H9 (cell line): ENCODE data around the gene SAG. TPM values are rescaled to one million over a fixed set of nuclear protein-coding genes. Genes with fewer than 3 reads are reported as not detected.

Source experiments
- DNase-seq: peaks from one replicate; pipeline ENCODE4 v3.0.0-alpha.2; 2017
- H2AFZ ChIP-seq: one replicate; pipeline ENCODE4 v1.6.1; 2013; ENCODE audit warnings: mild to moderate bottlenecking, low read length, control low read depth, moderate library complexity
- H2AK5ac ChIP-seq: 2 replicates; pipeline ENCODE4 v1.6.1; 2013; ENCODE audit warnings: low read length, control low read depth, mixed read lengths; ENCODE audit not compliant: insufficient read length
- H2BK120ac ChIP-seq: one replicate; pipeline ENCODE4 v1.6.1; 2013; ENCODE audit warnings: low read depth, mild to moderate bottlenecking, low read length, control low read depth, inconsistent platforms; ENCODE audit not compliant: poor library complexity, severe bottlenecking
- H2BK12ac ChIP-seq: 2 replicates; pipeline ENCODE4 v1.6.1; 2013; ENCODE audit warnings: low read length, control low read depth, mixed read lengths, low read depth; ENCODE audit not compliant: insufficient read length
- H2BK15ac ChIP-seq: 2 replicates; pipeline ENCODE4 v1.6.1; 2013; ENCODE audit warnings: low read depth, low read length, control low read depth
- H2BK20ac ChIP-seq: one replicate; pipeline ENCODE4 v1.6.1; 2013; ENCODE audit warnings: low read depth, mild to moderate bottlenecking, low read length, control low read depth, inconsistent platforms; ENCODE audit not compliant: poor library complexity, severe bottlenecking
- H2BK5ac ChIP-seq: 2 replicates; pipeline ENCODE4 v1.6.1; 2013; ENCODE audit warnings: low read length, control low read depth, mixed read lengths; ENCODE audit not compliant: insufficient read length
- H3K14ac ChIP-seq: 2 replicates; pipeline ENCODE4 v1.6.1; 2013; ENCODE audit warnings: low read length, control low read depth; ENCODE audit not compliant: insufficient read depth
- H3K18ac ChIP-seq: 2 replicates; pipeline ENCODE4 v1.6.1; 2013; ENCODE audit warnings: low read depth, mild to moderate bottlenecking, mixed read lengths, low read length, control low read depth; ENCODE audit not compliant: insufficient read length
- H3K23ac ChIP-seq: 2 replicates; pipeline ENCODE4 v1.6.1; 2013; ENCODE audit warnings: low read length, control low read depth, mixed read lengths, low read depth; ENCODE audit not compliant: insufficient read length
- H3K23me2 ChIP-seq: 2 replicates; pipeline ENCODE4 v1.6.1; 2013; ENCODE audit warnings: low read depth, mild to moderate bottlenecking, mixed read lengths, low read length, control low read depth; ENCODE audit not compliant: insufficient read length, poor library complexity, severe bottlenecking
- H3K27ac ChIP-seq: 2 replicates; pipeline ENCODE4 v1.5.1; 2013; ENCODE audit warnings: low read length, control low read depth, mixed read lengths, low read depth; ENCODE audit not compliant: insufficient read length
- H3K27me3 ChIP-seq: 2 replicates; pipeline ENCODE4 v1.6.1; 2013; ENCODE audit warnings: low read length, control low read depth, inconsistent platforms; ENCODE audit not compliant: insufficient read depth
- H3K4ac ChIP-seq: 2 replicates; pipeline ENCODE4 v1.6.1; 2013; ENCODE audit warnings: low read depth, mild to moderate bottlenecking, control low read depth, inconsistent platforms, low read length, moderate library complexity
- H3K4me1 ChIP-seq: 2 replicates; pipeline ENCODE4 v1.6.1; 2013; ENCODE audit warnings: low read length, control low read depth, inconsistent platforms; ENCODE audit not compliant: insufficient read depth
- H3K4me2 ChIP-seq: 2 replicates; pipeline ENCODE4 v1.6.1; 2013; ENCODE audit warnings: low read length, control low read depth, mixed read lengths; ENCODE audit not compliant: insufficient read length, insufficient read depth
- H3K56ac ChIP-seq: 2 replicates; pipeline ENCODE4 v1.6.1; 2013; ENCODE audit warnings: low read depth, mild to moderate bottlenecking, mixed read lengths, low read length, control low read depth; ENCODE audit not compliant: insufficient read length
- H3K79me1 ChIP-seq: 2 replicates; pipeline ENCODE4 v1.6.1; 2013; ENCODE audit warnings: low read depth, mild to moderate bottlenecking, moderate library complexity, low read length, control low read depth, inconsistent platforms; ENCODE audit not compliant: insufficient read depth, poor library complexity, severe bottlenecking
- H3K79me2 ChIP-seq: 2 replicates; pipeline ENCODE4 v1.6.1; 2013; ENCODE audit warnings: low read length, control low read depth, inconsistent platforms; ENCODE audit not compliant: insufficient read depth
- H3K9ac ChIP-seq: 2 replicates; pipeline ENCODE4 v1.6.1; 2013; ENCODE audit warnings: low read length, control low read depth, mixed read lengths; ENCODE audit not compliant: insufficient read length; ENCODE audit errors: extremely low read depth
- H3K9me3 ChIP-seq: one replicate; pipeline ENCODE4 v1.6.1; 2013; ENCODE audit warnings: low read depth, low read length, inconsistent platforms; ENCODE audit not compliant: control insufficient read depth
- H3T11ph ChIP-seq: one replicate; pipeline ENCODE4 v1.6.1; 2013; ENCODE audit warnings: mild to moderate bottlenecking, low read length, control low read depth, inconsistent platforms
- H4K20me1 ChIP-seq: one replicate; pipeline ENCODE4 v1.6.1; 2013; ENCODE audit not compliant: control insufficient read depth, insufficient read length, insufficient read depth
- H4K5ac ChIP-seq: 2 replicates; pipeline ENCODE4 v1.6.1; 2013; ENCODE audit warnings: low read depth, mild to moderate bottlenecking, mixed read lengths, low read length, control low read depth; ENCODE audit not compliant: insufficient read length
- H4K8ac ChIP-seq: replicated peaks from 2 replicates; pipeline ENCODE4 v1.6.1; 2013; ENCODE audit warnings: low read length, control low read depth, mixed read lengths, low read depth; ENCODE audit not compliant: insufficient read length
- H4K91ac ChIP-seq: 2 replicates; pipeline ENCODE4 v1.6.1; 2013; ENCODE audit warnings: low read depth, mild to moderate bottlenecking, moderate library complexity, mixed read lengths, low read length, control low read depth; ENCODE audit not compliant: insufficient read length
- H3K27ac Mint-ChIP-seq, 3 experiments: 2 replicates in 2 of 3; 3 replicates in 1 of 3; pipeline ENCODE4 v1.8.0; 2020 to 2021; ENCODE audit warnings: mixed read lengths in 3 of 3, mild to moderate bottlenecking in 1 of 3, moderate library complexity in 1 of 3
- H3K27me3 Mint-ChIP-seq: 2 replicates; pipeline ENCODE4 v1.8.0; 2021; ENCODE audit warnings: low read depth, mild to moderate bottlenecking, moderate library complexity, mixed read lengths
- H3K36me3 Mint-ChIP-seq, 3 experiments: 2 replicates in 2 of 3; 3 replicates in 1 of 3; pipeline ENCODE4 v1.8.0; 2020 to 2021; ENCODE audit warnings: low read depth in 3 of 3, mixed read lengths in 3 of 3; ENCODE audit not compliant: insufficient read depth in 1 of 3
- H3K4me1 Mint-ChIP-seq, 2 experiments: 2 replicates each; pipeline ENCODE4 v1.8.0; 2020; ENCODE audit warnings: mixed read lengths in 2 of 2
- H3K4me3 Mint-ChIP-seq, 2 experiments: 2 replicates in 1 of 2; 3 replicates in 1 of 2; pipeline ENCODE4 v1.8.0; 2020 to 2021; ENCODE audit warnings: mild to moderate bottlenecking in 2 of 2, mixed read lengths in 2 of 2, moderate library complexity in 1 of 2
- H3K9me3 Mint-ChIP-seq, 2 experiments: 2 replicates in 1 of 2; 3 replicates in 1 of 2; pipeline ENCODE4 v1.8.0; 2020; ENCODE audit warnings: mild to moderate bottlenecking in 2 of 2, mixed read lengths in 2 of 2, moderate library complexity in 1 of 2
- WGBS: extraction: QIAGEN DNeasy Blood & Tissue Kit; methylation state at CpG from one replicate; pipeline ENCODE4 v1.1.7; 2013; ENCODE audit warnings: missing lambda C conversion rate, low lambda C conversion rate, mixed read lengths; ENCODE audit not compliant: insufficient read length; ENCODE audit errors: extremely low coverage; 5-methylcytosine and 5-hydroxymethylcytosine counted together
- total RNA-seq: library from RNA; stranded (reverse); gene quantifications from 2 replicates; pipeline ENCODE4 v1.2.1, GENCODE V29; 2021
- TF ChIP-seq, protein P1 (sequence below): fragments of 200-600 bp; sonication (generic); conservative IDR thresholded peaks from 3 replicates; pipeline ENCODE4 v1.8.0; 2021; ENCODE audit warnings: antibody characterized with exemption, mild to moderate bottlenecking

SAG gene
- total RNA-seq, 1 experiment from 2014 or later: not detected

DNA sequence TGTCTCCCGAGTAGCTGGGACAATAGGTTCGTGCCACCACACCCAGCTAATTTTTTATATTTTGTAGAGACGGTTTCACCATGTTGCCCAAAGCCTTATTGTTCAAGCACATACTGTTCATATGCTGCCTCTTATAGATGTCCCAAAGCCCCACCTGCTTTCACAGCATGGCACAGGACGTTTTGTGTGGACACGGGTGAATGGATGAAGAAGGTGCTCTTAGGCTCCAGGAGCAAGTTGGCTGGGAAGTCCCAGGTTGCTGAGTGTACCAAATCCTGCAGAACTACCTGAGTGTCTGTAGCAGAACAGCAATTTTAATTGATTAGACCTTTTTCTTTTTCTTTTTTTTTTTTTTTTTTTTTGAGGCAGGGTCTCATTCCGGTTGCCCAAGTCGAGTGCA is 10.5 kb upstream of the SAG start:
- no peak overlapping the region for H3K4ac ChIP-seq
- no peaks in the 10 kb centered on the region for H4K20me1 ChIP-seq
- no peak overlapping the region for H4K5ac ChIP-seq
- no peak overlapping the region for H3K14ac ChIP-seq
- Mint-ChIP-seq H3K4me3 (no peak overlapping the region), H3K9me3 (no peaks in the 10 kb centered on the region), H3K36me3 (peaks cover 24 to 44% (median 42%) of the 10 kb centered on the region in 3 experiments; a peak in 6 of 7 replicates), H3K27ac (no peak overlapping the region), H3K4me1 (peaks cover 10 to 11% of the 10 kb centered on the region in 2 experiments), H3K27me3 (no peaks in the 10 kb centered on the region)
- no peak overlapping the region for H2AFZ ChIP-seq
- no peak overlapping the region for H2BK120ac ChIP-seq
- DNase-seq: no peak
- H3K18ac ChIP-seq: no peak overlapping the region
- H3K79me1 ChIP-seq: no peaks in the 10 kb centered on the region
- H2AK5ac ChIP-seq: no peak overlapping the region
- no peaks in the 10 kb centered on the region for H3K27me3 ChIP-seq
- H3K79me2 ChIP-seq: no peaks in the 10 kb centered on the region
- no CpG with 5 or more reads among the region's 7 CpGs for WGBS
- H4K91ac ChIP-seq: no peak overlapping the region
- no peak overlapping the region for H2BK12ac ChIP-seq
- H4K8ac ChIP-seq: no peak overlapping the region
- H3T11ph ChIP-seq: no peak overlapping the region
- no peak overlapping the region for H3K56ac ChIP-seq
- no peaks in the 10 kb centered on the region for H3K23me2 ChIP-seq
- no peak overlapping the region for H2BK20ac ChIP-seq
- H3K27ac ChIP-seq: no peak overlapping the region
- no peaks in the 10 kb centered on the region; the same call in 1 of the 2 replicates for H3K4me1 ChIP-seq
- H3K9me3 ChIP-seq: no peaks in the 10 kb centered on the region
- TF ChIP-seq, protein P1, sequence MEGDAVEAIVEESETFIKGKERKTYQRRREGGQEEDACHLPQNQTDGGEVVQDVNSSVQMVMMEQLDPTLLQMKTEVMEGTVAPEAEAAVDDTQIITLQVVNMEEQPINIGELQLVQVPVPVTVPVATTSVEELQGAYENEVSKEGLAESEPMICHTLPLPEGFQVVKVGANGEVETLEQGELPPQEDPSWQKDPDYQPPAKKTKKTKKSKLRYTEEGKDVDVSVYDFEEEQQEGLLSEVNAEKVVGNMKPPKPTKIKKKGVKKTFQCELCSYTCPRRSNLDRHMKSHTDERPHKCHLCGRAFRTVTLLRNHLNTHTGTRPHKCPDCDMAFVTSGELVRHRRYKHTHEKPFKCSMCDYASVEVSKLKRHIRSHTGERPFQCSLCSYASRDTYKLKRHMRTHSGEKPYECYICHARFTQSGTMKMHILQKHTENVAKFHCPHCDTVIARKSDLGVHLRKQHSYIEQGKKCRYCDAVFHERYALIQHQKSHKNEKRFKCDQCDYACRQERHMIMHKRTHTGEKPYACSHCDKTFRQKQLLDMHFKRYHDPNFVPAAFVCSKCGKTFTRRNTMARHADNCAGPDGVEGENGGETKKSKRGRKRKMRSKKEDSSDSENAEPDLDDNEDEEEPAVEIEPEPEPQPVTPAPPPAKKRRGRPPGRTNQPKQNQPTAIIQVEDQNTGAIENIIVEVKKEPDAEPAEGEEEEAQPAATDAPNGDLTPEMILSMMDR: no peak
- no peak overlapping the region for H3K4me2 ChIP-seq
- H3K9ac ChIP-seq: no peak overlapping the region
- no peak overlapping the region for H2BK15ac ChIP-seq
- H2BK5ac ChIP-seq: no peak overlapping the region
- H3K23ac ChIP-seq: no peak overlapping the region
